NT2/D1 (cell line): Measurements from ENCODE around the gene AADACL3.

Experiments
- YY1 ChIP-seq: IDR thresholded peaks from 2 replicates; pipeline ENCODE4 v1.6.1; 2011; ENCODE audit not compliant: insufficient read length, insufficient read depth
- ZNF274 ChIP-seq: IDR thresholded peaks from 2 replicates; pipeline ENCODE4 v1.6.1; 2011; ENCODE audit warnings: mild to moderate bottlenecking, low read depth, low read length

DNA sequence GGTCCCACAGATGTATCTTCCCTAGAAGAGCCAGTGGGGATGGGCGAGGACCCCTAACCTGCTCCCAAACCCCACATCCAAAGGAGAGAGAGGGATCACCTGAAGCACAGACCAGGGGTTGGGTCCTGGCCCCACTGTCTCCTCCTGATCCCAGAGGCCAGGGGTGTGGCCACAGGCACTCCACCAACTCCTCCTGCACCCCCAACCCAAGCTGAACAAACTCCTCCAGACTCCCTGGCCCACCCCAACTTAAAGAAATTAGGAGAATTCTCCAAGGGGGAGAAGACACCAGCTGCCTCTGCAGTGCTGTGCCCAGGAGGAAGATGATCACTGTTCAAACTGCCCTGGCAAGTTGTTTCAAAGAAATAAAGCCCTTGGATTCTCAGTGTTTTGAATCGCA, 53.1 kb downstream of the AADACL3 start:
- TF ChIP-seq ZNF274 (no peak), YY1 (no peak)
